HG03354 (cell line): Measurements from ENCODE around the gene ZBTB42.
"Not testable (repeated sequence)": the region's sequence is repeated elsewhere in the genome, so short reads cannot be mapped to it uniquely, and the experiment has no call there.

ENCODE experiments used
- ATAC-seq: cut with Tn5 transposase; IDR thresholded peaks from one replicate; pipeline ENCODE4 v1.9.1; 2021; ENCODE audit warnings: mild to moderate bottlenecking; ENCODE audit not compliant: unreplicated experiment, poor library complexity, severe bottlenecking

ZBTB42 gene

GRCh38 chr14:104826189-104826860 is 25.4 kb downstream of the ZBTB42 start:
- peak; percentile 81 for ATAC-seq

GRCh38 chr14:104826861-104827176 is 25.9 kb downstream of the ZBTB42 start:
- ATAC-seq, result no peak

GRCh38 chr14:104827177-104828055 is 26.5 kb downstream of the ZBTB42 start:
- peak; percentile 60 for ATAC-seq

GRCh38 chr14:104830781-104831180 is 29.9 kb downstream of the ZBTB42 start:
- ATAC-seq, result no peak

- ATAC-seq, result not testable (repeated sequence)
Measured at GRCh38 chr14:104836171-104836935, 35.5 kb downstream of the ZBTB42 start.

- no peak for ATAC-seq
Measured at GRCh38 chr14:104841730-104842129, 40.8 kb downstream of the ZBTB42 start.

GRCh38 chr14:104843006-104843405 is 42.1 kb downstream of the ZBTB42 start:
- ATAC-seq, result no peak

GRCh38 chr14:104843442-104844305 is 42.8 kb downstream of the ZBTB42 start:
- ATAC-seq, result no peak

GRCh38 chr14:104844306-104845032 is 43.6 kb downstream of the ZBTB42 start:
- ATAC-seq, result no peak

GRCh38 chr14:104845033-104845666 is 44.2 kb downstream of the ZBTB42 start:
- ATAC-seq, result no peak

- ATAC-seq, result no peak
Measured at GRCh38 chr14:104845834-104846441, 45.0 kb downstream of the ZBTB42 start.

- no peak for ATAC-seq
Measured at GRCh38 chr14:104852280-104852663, 51.4 kb downstream of the ZBTB42 start.
